ENCODE data around the gene TXNRD1.

DNA sequence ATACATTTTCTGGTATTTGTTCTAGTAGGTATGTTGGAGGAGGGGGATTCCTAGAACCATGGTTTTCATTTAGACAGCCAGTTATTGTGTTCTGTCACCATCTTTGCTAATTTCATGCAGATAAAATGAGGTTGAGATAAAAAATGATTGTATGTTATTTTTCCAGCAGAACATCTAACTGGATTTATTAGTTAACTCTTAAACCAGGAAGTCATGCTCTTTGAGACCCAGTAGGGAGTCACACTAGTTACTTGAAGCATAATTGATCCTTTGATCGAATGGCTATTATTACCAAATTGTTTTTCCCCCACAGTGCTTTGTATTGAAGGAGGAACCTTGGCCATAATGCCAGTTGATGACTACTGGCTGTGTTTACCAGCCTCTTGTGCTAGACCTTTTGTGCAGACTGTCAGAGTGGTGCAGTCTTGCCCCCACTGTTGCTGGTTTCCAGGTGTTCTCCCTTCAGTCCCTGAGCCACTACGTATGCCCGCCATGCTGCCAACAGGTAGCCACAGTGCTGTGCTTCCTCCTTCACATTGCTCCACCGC lies 93.9 kb downstream of the TXNRD1 start:
- TF ChIP-seq SAP30 (IDR thresholded peaks at IDR 0.05; ENCODE audit: insufficient read depth, insufficient replicate concordance, low read length) (no peak), CEBPB (IDR thresholded peaks at IDR 0.05; ENCODE audit: low read depth, low read length) (no peak), EZH2 (IDR thresholded peaks at IDR 0.05; ENCODE audit: low read depth, low read length, severe bottlenecking) (no peak), TAF1 (IDR thresholded peaks at IDR 0.05; ENCODE audit: low read depth, low read length) (no peak), HDAC2 (IDR thresholded peaks at IDR 0.05; ENCODE audit: borderline replicate concordance in 1 of 2, low read depth in 2 of 2, low read length in 2 of 2) (no peak), PHF8 (conservative IDR thresholded peaks at IDR 0.05; ENCODE audit: low read depth, low read length) (no peak)
- TF ChIP-seq, protein P1, sequence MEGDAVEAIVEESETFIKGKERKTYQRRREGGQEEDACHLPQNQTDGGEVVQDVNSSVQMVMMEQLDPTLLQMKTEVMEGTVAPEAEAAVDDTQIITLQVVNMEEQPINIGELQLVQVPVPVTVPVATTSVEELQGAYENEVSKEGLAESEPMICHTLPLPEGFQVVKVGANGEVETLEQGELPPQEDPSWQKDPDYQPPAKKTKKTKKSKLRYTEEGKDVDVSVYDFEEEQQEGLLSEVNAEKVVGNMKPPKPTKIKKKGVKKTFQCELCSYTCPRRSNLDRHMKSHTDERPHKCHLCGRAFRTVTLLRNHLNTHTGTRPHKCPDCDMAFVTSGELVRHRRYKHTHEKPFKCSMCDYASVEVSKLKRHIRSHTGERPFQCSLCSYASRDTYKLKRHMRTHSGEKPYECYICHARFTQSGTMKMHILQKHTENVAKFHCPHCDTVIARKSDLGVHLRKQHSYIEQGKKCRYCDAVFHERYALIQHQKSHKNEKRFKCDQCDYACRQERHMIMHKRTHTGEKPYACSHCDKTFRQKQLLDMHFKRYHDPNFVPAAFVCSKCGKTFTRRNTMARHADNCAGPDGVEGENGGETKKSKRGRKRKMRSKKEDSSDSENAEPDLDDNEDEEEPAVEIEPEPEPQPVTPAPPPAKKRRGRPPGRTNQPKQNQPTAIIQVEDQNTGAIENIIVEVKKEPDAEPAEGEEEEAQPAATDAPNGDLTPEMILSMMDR (IDR thresholded peaks at IDR 0.05; ENCODE audit: control extremely low read depth in 1 of 3, insufficient read depth in 1 of 3, low read depth in 1 of 3, low read length in 3 of 3), result no peak
- TF ChIP-seq, protein P2, sequence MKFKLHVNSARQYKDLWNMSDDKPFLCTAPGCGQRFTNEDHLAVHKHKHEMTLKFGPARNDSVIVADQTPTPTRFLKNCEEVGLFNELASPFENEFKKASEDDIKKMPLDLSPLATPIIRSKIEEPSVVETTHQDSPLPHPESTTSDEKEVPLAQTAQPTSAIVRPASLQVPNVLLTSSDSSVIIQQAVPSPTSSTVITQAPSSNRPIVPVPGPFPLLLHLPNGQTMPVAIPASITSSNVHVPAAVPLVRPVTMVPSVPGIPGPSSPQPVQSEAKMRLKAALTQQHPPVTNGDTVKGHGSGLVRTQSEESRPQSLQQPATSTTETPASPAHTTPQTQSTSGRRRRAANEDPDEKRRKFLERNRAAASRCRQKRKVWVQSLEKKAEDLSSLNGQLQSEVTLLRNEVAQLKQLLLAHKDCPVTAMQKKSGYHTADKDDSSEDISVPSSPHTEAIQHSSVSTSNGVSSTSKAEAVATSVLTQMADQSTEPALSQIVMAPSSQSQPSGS (IDR thresholded peaks at IDR 0.05; ENCODE audit: low read length), result no peak

Measured in H1 (cell line).